Transverse colon (tissue), 3 donors: Measurements from ENCODE around the gene AVPI1.

Source experiments
- POLR2A ChIP-seq: fragments of 450-650 bp; IDR thresholded peaks from one replicate; pipeline ENCODE4 v1.6.1; 2016; ENCODE audit warnings: antibody characterized with exemption, mild to moderate bottlenecking, moderate library complexity
- POLR2AphosphoS5 ChIP-seq, 3 donors: sonication (generic); formaldehyde crosslinking; IDR thresholded peaks; one replicate each; pipeline ENCODE4 v1.6.1; 2016; ENCODE audit warnings: antibody characterized with exemption in 3 of 3

- TF ChIP-seq POLR2A (no peak), POLR2AphosphoS5 (IDR thresholded peaks at IDR 0.05) (no peak)
These were observed 18.1 kb upstream of the AVPI1 start for GRCh38 chr10:97705006-97705670.
